ENCODE measurements around the gene IGDCC3. TPM values are rescaled to one million over a fixed set of nuclear protein-coding genes. Genes with fewer than 3 reads are reported as not detected.

Gene IGDCC3
- total and polyA plus RNA-seq, 2 of the 8 experiments (the other 6 are each of a cell fraction or from before 2014, with no cell fraction given) = 26.8 to 45.7 TPM

DNA sequence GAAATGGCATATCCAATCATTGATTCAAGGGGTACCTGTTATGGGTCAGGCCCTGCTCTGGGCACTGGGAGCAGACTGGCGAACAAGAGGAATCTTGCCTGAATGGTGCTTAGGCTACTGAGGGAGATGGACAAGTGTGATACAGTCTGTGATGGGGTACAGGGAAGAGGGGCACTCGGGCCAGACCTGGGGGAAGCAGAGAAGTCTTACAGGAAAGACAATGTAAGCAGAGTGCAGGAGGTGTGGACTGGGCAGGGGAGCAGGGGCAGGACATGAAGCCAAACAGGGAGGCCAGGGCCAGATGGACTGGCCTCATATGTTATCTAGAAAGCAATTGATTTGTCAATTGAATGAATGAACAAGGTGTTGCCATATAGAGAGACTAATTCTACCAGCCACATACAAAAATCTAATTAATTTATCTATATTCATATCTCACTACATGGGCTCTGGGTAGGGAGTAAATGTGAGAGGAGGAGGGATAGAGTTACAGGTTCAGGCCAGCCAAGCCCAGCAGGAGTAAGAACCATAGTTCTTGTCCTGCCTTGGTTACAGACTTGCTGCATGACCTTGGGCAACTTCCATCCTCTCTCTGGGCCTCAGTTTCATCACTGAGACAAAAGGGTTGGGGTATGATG lies 48.5 kb upstream of the IGDCC3 start:
- Histone ChIP-seq H3K79me1 (ENCODE audit: low read depth, low read length) (no peaks in the 10 kb centered on the region), H2BK12ac (ENCODE audit: low read depth, low read length) (no peak overlapping the region; the same call in 1 of the 2 replicates), H3K4ac (replicated peaks; ENCODE audit: insufficient read length, low read depth, low read length) (no peak overlapping the region), H3K4me3 (ENCODE audit: extremely low read depth in 1 of 4, insufficient read depth in 2 of 4, low read depth in 3 of 4, low read length in 4 of 4) (no peak overlapping the region), H3K23me2 (ENCODE audit: low read depth, low read length) (peaks cover 15% of the 10 kb centered on the region), H4K20me1 (replicated peaks in 1 of 2; ENCODE audit: control insufficient read depth in 1 of 2, insufficient read depth in 2 of 2, low read length in 2 of 2) (no peaks in the 10 kb centered on the region), H3K14ac (ENCODE audit: insufficient read length) (no peak overlapping the region), H4K8ac (ENCODE audit: extremely low read depth, insufficient read depth, low read length) (no peak overlapping the region), H2BK15ac (ENCODE audit: low read length) (no peak overlapping the region), H3K9me3 (ENCODE audit: insufficient read depth in 2 of 2, low read depth in 1 of 2, low read length in 1 of 2) (no peaks in the 10 kb centered on the region), H3K4me1 (replicated peaks in 1 of 4; ENCODE audit: control insufficient read depth in 3 of 4, insufficient read depth in 4 of 4, low read length in 3 of 4) (peaks cover 4 to 20% (median 7%) of the 10 kb centered on the region in 4 experiments; a peak in 6 of 7 replicates), H3K79me2 (ENCODE audit: control insufficient read depth in 1 of 2, insufficient read depth in 2 of 2, low read length in 2 of 2) (no peaks in the 10 kb centered on the region), H3K23ac (ENCODE audit: insufficient read length) (no peak overlapping the region), H3K18ac (ENCODE audit: extremely low read depth, low read length) (no peak overlapping the region), H2BK120ac (replicated peaks; ENCODE audit: low read depth, low read length) (no peak overlapping the region), H3K4me2 (ENCODE audit: insufficient read depth in 1 of 2, low read depth in 2 of 2, low read length in 2 of 2) (no peak overlapping the region), H2AK5ac (ENCODE audit: low read depth, low read length) (no peak overlapping the region), H2AFZ (ENCODE audit: low read length) (no peak overlapping the region), H3K56ac (replicated peaks; ENCODE audit: insufficient read length, low read depth, low read length) (no peak overlapping the region), H3K27ac (ENCODE audit: low read depth, low read length) (no peak overlapping the region), H4K91ac (replicated peaks; ENCODE audit: insufficient read length, low read length) (no peak overlapping the region), H3K27me3 (replicated peaks in 1 of 4; ENCODE audit: control insufficient read depth in 3 of 4, extremely low read depth in 1 of 4, insufficient read depth in 3 of 4, low read length in 3 of 4) (peaks cover 0 to 16% (median 9%) of the 10 kb centered on the region in 4 experiments; a peak in 4 of 7 replicates), H4K5ac (ENCODE audit: insufficient read length, low read depth, low read length) (no peak overlapping the region), H2BK20ac (ENCODE audit: low read length) (no peak overlapping the region), H3K9ac (replicated peaks in 1 of 4; ENCODE audit: extremely low read depth in 1 of 4, low read depth in 3 of 4, low read length in 3 of 4) (no peak overlapping the region), H2BK5ac (ENCODE audit: low read depth, low read length) (no peak overlapping the region), H3K36me3 (ENCODE audit: control insufficient read depth in 2 of 4, insufficient read depth in 4 of 4, low read length in 3 of 4) (no peaks in the 10 kb centered on the region)
- CTCF ChIA-PET (ENCODE audit: partially characterized antibody) = interaction anchor here (0.7 to 1.8 kb wide), 3 partner anchors 19 to 27 kb away, joined by 3 to 8 read pairs (median 5); no protein-coding TSS in a partner anchor
- 93% methylated on average over 2 of the region's 2 CpGs; no CpG with 5 or more reads in 1 of the 2 experiments for WGBS, 2 experiments (ENCODE audit: extremely low coverage in 1 of 2, insufficient coverage in 1 of 2, insufficient read length in 1 of 2, insufficient replicate concordance in 2 of 2, low coverage in 1 of 2, low lambda C conversion rate in 2 of 2, missing lambda C conversion rate in 1 of 2)
- POLR2A ChIA-PET (ENCODE audit: partially characterized antibody) = interaction anchor here (1.3 kb wide), 2 partner anchors 10 kb away, joined by 3 to 4 read pairs; no protein-coding TSS in a partner anchor
- FAIRE-seq = no peak
- peak in 1 of 2 experiments; percentile 41 for DNase-seq (ENCODE audit: low read depth in 1 of 2, low spot score in 2 of 2)
- no peak for TF ChIP-seq NANOG (IDR thresholded peaks at IDR 0.05; ENCODE audit: insufficient read depth, low read depth, low read length, poor library complexity, severe bottlenecking)
- TF ChIP-seq ZNF274 (IDR thresholded peaks at IDR 0.05; ENCODE audit: borderline replicate concordance, extremely low read depth, low read length) = no peak

All from H1 (cell line).